Measurements from ENCODE around the gene TCOF1.

The TCOF1 gene

DNA sequence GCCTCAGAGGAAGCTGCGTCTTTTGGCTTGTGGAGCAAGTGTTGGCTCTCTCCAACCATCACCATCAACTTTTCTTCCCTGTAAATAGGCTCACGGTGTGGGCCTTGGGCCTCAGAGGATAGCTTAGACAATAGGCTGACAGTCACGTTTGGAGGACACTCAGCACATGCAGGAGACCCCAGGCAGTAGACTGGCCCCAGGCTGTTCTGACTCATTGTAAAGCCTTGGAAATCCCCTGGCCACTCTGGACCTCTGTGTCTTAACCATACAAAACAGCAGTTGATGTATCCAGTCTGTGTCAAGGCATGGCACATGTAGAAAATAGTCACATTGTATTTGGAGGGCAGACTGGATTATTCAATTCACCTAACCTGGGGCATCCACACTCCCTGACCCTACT lies 36.6 kb downstream of the TCOF1 start:
- no peak for DNase-seq

GRCh38 chr5:150394912-150395687 lies 37.6 kb downstream of the TCOF1 start:
- no peak for DNase-seq

GRCh38 chr5:150395688-150395975 lies 38.1 kb downstream of the TCOF1 start:
- DNase-seq: no peak

DNA sequence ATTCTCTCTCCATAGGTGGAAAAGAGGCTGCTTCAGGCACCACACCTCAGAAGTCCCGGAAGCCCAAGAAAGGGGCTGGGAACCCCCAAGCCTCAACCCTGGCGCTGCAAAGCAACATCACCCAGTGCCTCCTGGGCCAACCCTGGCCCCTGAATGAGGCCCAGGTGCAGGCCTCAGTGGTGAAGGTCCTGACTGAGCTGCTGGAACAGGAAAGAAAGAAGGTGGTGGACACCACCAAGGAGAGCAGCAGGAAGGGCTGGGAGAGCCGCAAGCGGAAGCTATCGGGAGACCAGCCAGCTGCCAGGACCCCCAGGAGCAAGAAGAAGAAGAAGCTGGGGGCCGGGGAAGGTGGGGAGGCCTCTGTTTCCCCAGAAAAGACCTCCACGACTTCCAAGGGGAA lies 38.8 kb downstream of the TCOF1 start:
- DNase-seq: no peak

DNA sequence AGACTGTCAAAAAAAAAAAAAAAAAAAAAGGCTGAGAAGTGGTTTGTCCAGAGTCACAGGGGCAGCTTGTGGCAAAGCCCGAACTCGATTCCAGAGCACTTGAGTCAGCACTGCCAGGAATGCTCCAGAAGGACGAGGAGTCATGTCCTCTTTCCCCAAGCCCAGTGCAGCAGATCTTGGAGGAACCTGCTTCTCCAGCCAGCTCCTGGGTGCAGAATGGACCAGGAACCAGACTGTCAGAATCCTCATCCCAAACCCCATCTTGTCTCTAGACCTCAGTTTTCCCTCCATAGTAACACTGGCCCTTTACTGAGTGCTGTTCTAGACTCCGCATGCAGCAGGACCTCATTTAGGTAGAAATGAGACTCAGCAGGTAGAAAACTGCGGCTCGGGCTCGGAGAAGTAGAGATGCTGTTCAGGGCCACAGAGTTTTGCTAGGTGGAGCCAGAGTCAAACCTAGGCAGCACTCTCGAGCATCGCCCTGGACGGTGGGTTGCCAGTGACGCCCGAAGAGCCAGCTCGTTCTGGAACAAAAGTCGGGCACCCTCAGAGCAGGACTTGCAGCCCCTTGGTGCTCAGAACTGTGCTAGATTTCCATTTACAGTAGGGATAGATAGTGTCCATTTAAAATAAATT lies 39.8 kb downstream of the TCOF1 start:
- DNase-seq: no peak

DNA sequence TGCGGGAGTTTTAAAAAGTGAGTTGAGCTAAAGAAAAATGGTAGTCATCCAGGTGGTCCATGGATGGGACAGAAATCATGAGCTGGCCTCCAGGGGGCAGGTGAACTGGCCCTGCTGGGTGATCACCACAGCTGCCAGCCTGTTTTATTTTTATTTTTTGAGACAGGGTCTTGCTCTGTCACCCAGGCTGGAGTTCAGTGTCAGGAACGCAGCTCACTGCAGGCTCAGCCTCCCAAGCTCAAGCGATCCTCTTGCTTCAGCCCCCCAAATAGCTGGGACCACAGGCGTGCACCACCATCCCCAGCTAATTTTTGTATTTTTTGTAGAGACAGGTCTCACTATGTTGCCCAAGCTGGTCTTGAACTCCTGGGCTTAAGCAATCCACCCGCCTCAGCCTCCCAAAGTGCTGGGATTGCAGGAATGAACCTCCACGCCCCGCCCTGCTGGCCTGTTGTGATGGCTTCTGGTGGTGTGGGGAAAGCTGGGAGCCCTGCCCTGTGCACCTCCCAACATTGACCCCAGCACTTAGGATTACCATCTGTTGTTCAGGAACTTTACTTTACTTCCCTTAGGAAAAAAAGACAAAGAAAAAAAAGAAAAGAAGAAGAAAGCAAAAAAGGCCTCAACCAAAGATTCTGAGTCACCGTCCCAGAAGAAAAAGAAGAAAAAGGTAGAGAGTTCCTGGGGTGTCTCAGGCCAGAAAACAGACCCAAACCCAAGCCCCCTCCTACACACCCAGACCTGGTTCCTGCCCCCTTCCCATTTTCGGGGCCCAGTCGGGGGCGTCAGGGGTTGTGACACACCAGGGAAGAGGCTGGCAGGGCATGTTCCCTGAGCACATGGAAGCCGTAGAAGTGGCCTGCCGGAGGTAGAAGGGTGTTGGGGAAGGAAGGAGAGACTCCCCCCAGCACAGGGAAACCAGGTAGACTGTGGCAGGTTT lies 40.6 kb downstream of the TCOF1 start:
- DNase-seq: no peak

DNA sequence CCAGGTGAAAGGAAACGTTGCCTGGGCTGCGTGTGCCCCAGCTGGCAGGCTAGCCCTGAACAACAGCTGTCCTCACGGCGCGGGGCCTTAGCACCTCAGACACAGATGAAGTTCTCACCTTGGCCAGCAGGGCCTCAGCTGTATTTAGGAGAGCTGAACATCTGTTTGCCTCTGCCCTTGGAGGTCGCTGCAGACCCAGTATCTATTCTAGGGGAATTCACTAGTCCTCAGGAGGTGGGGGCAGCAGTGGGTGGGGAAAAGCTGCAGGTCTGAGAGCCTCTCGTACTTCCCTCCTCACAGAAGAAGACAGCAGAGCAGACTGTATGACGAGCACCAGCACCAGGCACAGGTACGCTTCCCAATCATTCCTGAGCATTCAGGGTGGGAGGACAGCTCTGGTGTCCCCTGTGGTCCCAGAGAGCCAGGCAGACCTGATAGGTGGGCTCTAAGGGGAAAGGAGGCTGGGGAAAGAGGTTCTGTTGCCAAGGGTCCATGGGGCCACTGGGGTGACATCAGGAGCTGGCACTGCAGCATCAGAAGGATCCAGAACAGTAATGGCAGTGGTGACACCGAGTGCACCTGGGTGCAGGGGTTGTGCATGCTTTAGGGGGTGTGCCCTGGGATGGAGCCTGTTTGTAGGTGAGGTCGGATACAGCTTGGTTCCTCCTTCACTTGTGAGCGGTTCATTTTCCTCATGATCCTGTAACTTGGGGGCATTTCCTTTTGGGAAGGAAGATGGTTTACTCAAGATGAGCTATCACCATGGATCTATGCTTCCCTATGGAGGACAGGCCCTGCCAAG lies 41.4 kb downstream of the TCOF1 start:
- no peak for DNase-seq

GRCh38 chr5:150399524-150400211 lies 42.2 kb downstream of the TCOF1 start:
- DNase-seq: no peak

DNA sequence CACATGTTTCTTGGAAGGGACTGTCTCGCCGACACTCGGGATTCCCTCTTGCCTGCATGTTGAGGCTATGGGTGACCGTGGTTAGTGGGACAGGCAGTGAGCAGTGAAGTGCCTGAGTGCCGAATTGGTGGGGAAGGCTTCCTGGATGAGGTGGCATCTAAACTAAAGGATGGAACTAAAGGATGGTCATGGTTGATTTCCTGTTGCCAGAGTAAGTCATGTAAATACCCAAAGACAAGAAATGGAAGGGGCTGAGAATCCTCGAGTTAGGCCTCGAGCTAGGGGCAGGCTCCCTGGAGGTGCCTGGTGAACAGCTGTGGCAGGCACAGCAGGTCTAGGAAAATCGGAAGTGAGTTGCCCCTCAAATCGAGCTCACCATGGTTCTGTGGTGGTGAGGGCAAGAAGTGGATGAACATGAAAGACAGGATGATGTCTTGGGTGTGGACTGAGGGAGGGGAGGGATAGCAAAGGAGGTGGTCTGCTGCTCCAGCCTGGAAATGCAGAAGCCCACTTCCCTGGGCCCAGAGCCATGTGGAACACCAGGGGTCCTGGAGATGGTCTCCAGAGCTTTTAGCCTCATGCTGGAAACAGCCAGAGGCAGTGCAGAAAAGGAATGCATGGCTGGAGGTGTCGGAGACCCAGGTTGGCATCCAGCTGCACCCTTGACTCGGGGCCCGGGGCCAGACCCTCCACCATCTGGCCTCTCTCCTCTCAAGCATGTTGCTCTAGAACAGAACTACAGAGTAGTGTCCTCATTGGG lies 43.0 kb downstream of the TCOF1 start:
- DNase-seq: no peak

DNA sequence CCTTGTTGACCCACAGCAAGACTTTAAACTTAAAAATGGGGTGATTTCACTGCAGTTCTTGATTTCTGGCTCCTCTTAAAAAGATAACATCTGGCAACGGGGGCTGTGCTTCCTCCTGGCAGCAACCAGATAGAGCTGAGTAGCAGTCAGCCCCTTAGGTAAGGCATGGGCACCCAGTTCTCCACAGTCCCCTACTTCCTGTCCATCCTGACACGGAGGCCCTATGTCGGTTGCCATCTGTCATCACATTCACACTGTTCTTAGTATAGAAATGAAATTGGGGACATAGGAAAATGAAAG lies 43.5 kb downstream of the TCOF1 start:
- DNase-seq: no peak

DNA sequence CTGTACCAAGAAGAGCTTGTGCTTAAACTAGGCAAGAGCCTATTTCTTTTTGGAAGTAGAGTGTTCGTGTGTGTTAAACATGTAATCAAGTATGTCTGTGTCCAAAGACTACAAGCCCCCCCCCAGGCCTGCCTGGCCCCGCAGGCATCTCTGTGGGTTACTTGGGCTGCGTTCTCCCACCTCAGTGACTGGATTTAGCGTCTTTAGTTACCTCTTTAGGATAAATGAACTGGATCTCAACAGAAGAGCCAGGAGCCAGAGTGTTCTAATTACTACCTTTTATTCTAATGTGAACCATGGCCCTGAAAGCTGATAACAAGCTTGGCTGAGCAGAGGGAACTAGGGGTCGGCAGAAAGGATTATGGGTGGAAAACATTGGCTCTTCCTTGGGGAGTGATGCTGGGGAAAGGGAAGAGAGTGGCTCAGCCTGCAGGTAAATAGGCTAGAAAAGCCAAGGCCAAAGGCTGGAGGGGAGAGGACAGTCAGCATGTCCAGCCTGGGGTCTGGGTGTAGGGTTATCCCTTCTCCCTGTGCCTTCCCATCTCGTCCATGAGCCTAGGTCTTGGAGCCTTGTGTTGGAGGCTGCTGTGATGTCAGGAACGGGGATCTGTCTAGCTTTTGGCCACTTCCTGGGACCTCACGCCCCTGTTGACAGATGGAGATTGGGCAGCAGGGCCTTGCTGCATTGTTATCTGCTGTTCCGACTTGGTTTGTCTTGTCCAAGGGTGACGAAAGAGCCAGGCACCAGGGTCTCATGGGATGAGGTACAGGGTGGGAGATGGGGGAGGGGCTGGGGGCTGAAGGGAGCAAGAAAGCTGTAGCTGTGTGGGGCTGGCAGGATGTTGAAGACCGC lies 44.1 kb downstream of the TCOF1 start:
- no peak for DNase-seq

DNA sequence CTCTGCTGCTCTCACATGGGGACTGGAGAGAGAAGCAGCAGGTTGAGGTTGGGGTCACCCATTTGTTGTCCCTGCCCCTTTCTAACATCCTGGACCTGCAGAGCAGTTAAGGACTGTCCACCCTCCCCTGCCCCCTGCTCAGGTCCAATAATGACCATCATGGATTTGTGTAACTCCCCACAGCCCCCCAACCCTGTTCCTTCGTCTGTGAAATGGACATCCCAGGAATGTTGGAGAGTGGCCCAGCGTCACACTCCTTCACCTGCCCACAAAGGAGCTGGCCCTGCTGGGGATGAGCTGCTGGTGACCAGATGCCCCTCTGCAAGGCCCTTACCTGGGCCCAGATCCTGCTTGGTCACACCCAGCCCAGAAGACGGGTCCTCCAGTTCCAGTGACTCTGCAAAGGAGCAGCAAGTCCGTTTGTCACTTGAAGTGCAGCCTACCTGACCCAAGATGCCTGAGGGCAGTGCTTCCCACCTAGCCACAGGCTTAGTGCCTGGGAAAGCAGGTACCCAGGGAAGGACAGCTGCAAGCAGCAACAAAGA lies 44.8 kb downstream of the TCOF1 start:
- no peak for DNase-seq

- DNase-seq: no peak
Measured at GRCh38 chr5:150402901-150403342, 45.4 kb downstream of the TCOF1 start.

DNA sequence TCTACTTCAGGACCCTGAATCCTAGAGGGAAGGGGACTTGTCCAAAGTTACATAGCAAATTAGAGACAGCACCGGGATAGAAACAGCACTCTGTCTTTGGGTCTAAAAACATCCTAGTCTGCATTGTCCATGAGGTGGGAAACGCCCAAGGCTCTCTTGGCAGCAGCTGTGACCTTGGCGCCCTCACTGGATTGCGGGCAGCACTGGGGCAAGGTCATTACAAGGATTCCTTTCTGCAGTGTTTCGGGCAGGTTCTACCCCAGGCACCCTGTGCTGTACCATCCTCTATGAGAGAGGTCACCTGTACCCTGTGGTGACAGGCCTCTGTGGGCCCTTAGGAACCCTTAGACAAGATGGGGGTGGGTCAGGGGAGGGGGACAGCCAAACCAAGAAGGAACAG lies 46.6 kb downstream of the TCOF1 start:
- DNase-seq: no peak

GRCh38 chr5:150404535-150404934 lies 47.0 kb downstream of the TCOF1 start:
- DNase-seq: no peak

DNA sequence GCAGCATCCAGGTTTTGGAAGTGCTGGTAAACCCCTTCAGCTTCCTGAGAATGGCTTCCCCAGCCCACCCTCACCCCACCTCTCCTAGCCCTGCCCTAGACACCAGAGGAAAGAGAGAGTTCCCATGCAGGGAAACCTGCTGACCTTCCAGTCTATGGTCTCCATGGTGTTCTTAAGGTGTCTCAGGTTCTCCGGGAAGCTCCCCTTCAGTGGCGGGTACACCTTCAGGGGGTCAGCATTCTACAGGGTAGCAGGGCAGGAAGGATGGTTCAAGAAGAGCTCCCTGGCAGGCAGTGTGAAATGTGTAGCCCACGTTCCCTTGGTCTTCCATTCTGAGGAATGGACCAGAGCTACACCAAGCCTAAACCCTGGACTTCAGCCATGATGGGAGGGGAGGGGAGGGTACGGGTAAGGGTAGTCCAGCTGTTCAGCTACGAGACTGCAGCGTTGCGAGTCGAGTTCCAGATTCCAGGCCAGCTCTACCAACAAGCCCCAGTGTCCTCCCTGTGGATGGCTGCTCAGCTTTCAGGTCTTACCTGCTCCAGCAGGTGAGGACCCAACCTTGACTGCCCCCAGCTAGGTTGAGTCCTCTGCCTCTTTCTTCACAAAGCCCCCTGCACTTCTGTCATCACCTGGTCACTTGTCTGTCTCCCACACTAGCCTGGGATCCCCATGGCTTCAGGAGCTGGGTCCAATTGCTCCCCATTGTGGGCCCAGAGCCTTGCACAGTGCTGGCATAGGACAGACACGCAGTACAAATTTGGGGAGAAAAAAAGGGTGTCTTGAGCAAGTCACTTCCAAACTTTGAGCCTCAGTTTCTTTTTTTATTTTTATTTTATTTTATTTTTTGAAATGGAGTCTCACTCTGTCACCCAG lies 47.7 kb downstream of the TCOF1 start:
- no peak for DNase-seq

DNA sequence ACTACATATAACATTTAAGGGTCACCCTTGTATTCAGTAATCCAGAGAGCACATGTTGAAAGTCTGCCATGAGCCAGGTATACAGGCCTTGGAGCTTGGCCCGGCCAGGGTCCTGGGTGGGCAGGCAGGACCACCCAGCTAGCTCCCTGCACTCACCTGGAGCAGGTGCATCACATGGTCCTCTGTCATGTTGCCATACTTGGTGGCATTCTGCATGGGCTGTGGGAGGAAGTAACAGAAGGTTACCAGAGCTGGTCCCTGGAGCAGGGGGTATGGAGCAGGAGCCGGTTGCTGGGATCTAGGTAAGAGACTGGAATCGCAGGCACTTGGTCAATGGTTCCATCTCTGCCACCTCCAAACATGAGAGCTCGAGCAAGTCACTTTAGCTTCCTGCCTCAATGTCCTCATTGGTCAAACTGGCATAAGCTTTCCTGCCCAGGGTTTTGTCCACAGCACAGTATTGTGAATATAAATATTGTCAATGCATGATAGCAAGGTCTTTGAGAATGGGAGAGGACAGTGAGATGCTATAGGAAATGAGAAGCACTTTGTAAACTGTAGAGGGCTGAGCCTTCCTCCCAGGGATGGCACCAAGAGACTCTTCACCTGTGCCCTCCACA lies 48.7 kb downstream of the TCOF1 start:
- DNase-seq: no peak

- no peak for DNase-seq
Measured at GRCh38 chr5:150406723-150407095, 49.2 kb downstream of the TCOF1 start.

All from cerebellar nuclear complex (tissue), 1 donor.